ACHN (cell line): ENCODE results near the gene MEX3D.
"Not testable (repeated sequence)": the region's sequence is repeated elsewhere in the genome, so short reads cannot be mapped to it uniquely, and the experiment has no call there.

Experiments
- DNase-seq: peaks from one replicate; pipeline ENCODE4 v3.0.0-alpha.2; 2015
- in situ Hi-C: cut with HindIII; loops from 2 replicates; pipeline ENCODE4 v1.10.0; 2017; ENCODE audit warnings: low sequenced_read_pairs, low pct_ligation_motif_present, low pct_unique_long_range_greater_than_20kb

Gene MEX3D

GRCh38 chr19:1526979-1527649 is 41.0 kb downstream of the MEX3D start:
- in situ Hi-C loops: no loop called here
- DNase-seq: no peak

GRCh38 chr19:1526066-1526778 is 41.9 kb downstream of the MEX3D start:
- DNase-seq: no peak
- in situ Hi-C loops: no loop called here

GRCh38 chr19:1525343-1525742 is 42.8 kb downstream of the MEX3D start:
- no peak for DNase-seq
- in situ Hi-C loops: no loop called here

- in situ Hi-C loops: no loop called here
- no peak for DNase-seq
Observed at GRCh38 chr19:1524972-1525325, 43.2 kb downstream of the MEX3D start.

- in situ Hi-C loops: no loop called here
- DNase-seq: no peak
Observed at GRCh38 chr19:1524287-1524971, 43.7 kb downstream of the MEX3D start.

GRCh38 chr19:1523412-1524286 is 44.5 kb downstream of the MEX3D start, which contains the start of gene PLK5:
PLK5 (plus strand) TSS chr19:1524077; CDS start chr19:1526997, 2,920 bp downstream.
- DNase-seq: no peak
- in situ Hi-C loops: no loop called here

- DNase-seq: no peak
- in situ Hi-C loops: no loop called here
Observed at GRCh38 chr19:1522838-1523237, 45.3 kb downstream of the MEX3D start.

GRCh38 chr19:1522061-1522460 is 46.1 kb downstream of the MEX3D start:
- no peak for DNase-seq
- in situ Hi-C loops: no loop called here

- in situ Hi-C loops: no loop called here
- DNase-seq: no peak
Observed at GRCh38 chr19:1521636-1522035, 46.5 kb downstream of the MEX3D start.

GRCh38 chr19:1520203-1520780 is 47.8 kb downstream of the MEX3D start:
- in situ Hi-C loops: no loop called here
- DNase-seq: no peak

GRCh38 chr19:1519802-1520201 is 48.3 kb downstream of the MEX3D start:
- DNase-seq, in situ Hi-C loops: not testable (repeated sequence)

- in situ Hi-C loops: no loop called here
- DNase-seq: no peak
Observed at GRCh38 chr19:1518471-1518870, 49.7 kb downstream of the MEX3D start.

GRCh38 chr19:1516395-1516753 is 51.8 kb downstream of the MEX3D start:
- DNase-seq: no peak

GRCh38 chr19:1514986-1515721 is 53.0 kb downstream of the MEX3D start:
- DNase-seq: no peak
- in situ Hi-C loops: no loop called here

More at GRCh38 chr19:1516395-1516753, 51.8 kb downstream of the MEX3D start:
- in situ Hi-C loops: no loop called here

- in situ Hi-C loops: no loop called here
- no peak for DNase-seq
Observed at GRCh38 chr19:1514295-1514661, 53.8 kb downstream of the MEX3D start.

GRCh38 chr19:1513499-1514294 is 54.4 kb downstream of the MEX3D start:
- DNase-seq: peak; percentile 64

More at GRCh38 chr19:1513499-1514294, 54.4 kb downstream of the MEX3D start:
- in situ Hi-C loops: no loop called here
